Measurements from ENCODE around the gene SMTNL2.

DNA sequence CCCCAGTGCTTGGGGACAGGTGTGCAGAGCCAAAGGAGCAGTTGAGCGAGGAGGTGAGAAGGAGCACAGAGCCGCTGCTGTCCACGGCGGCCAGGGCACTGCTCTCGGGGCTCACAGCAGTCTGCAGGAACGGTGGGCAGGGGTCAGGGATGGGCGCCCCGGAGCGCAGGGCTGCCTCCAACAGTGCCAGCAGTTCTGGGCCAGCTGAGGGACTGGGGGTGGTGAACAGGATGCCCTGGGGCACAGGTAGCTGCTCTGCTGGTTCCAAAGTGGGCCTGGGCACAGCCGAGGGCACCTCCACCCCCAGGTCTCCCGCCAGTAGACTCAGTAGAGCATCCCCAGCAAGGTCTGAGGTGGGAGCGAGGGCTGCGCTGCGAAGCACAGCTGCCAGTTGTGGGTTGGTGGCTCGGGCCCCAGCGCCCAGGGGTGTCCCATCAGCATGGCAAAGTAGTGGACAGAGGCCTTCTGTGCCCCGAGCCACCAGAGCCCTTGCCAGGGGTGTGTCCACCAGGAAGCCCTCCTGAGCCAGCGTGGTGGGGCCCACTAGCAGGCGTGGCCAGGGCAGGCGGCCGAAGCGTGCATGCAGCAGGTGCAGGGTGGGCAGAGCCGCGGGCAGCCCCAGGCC lies 25.9 kb upstream of the SMTNL2 start:
- TF ChIP-seq, protein P1, sequence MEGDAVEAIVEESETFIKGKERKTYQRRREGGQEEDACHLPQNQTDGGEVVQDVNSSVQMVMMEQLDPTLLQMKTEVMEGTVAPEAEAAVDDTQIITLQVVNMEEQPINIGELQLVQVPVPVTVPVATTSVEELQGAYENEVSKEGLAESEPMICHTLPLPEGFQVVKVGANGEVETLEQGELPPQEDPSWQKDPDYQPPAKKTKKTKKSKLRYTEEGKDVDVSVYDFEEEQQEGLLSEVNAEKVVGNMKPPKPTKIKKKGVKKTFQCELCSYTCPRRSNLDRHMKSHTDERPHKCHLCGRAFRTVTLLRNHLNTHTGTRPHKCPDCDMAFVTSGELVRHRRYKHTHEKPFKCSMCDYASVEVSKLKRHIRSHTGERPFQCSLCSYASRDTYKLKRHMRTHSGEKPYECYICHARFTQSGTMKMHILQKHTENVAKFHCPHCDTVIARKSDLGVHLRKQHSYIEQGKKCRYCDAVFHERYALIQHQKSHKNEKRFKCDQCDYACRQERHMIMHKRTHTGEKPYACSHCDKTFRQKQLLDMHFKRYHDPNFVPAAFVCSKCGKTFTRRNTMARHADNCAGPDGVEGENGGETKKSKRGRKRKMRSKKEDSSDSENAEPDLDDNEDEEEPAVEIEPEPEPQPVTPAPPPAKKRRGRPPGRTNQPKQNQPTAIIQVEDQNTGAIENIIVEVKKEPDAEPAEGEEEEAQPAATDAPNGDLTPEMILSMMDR (IDR thresholded peaks at IDR 0.05): no peak
- TF ChIP-seq, protein P2, sequence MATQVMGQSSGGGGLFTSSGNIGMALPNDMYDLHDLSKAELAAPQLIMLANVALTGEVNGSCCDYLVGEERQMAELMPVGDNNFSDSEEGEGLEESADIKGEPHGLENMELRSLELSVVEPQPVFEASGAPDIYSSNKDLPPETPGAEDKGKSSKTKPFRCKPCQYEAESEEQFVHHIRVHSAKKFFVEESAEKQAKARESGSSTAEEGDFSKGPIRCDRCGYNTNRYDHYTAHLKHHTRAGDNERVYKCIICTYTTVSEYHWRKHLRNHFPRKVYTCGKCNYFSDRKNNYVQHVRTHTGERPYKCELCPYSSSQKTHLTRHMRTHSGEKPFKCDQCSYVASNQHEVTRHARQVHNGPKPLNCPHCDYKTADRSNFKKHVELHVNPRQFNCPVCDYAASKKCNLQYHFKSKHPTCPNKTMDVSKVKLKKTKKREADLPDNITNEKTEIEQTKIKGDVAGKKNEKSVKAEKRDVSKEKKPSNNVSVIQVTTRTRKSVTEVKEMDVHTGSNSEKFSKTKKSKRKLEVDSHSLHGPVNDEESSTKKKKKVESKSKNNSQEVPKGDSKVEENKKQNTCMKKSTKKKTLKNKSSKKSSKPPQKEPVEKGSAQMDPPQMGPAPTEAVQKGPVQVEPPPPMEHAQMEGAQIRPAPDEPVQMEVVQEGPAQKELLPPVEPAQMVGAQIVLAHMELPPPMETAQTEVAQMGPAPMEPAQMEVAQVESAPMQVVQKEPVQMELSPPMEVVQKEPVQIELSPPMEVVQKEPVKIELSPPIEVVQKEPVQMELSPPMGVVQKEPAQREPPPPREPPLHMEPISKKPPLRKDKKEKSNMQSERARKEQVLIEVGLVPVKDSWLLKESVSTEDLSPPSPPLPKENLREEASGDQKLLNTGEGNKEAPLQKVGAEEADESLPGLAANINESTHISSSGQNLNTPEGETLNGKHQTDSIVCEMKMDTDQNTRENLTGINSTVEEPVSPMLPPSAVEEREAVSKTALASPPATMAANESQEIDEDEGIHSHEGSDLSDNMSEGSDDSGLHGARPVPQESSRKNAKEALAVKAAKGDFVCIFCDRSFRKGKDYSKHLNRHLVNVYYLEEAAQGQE (IDR thresholded peaks at IDR 0.05; ENCODE audit: low read depth, low read length): no peak
- TF ChIP-seq FOXJ3 (CRISPR knock-in tag; IDR thresholded peaks at IDR 0.05) (no peak), POLR2AphosphoS5 (IDR thresholded peaks at IDR 0.05; ENCODE audit: low read depth, low read length) (no peak), JUND (IDR thresholded peaks at IDR 0.05) (no peak), TEAD4 (IDR thresholded peaks at IDR 0.05; ENCODE audit: borderline replicate concordance, insufficient read depth) (no peak), TAF1 (IDR thresholded peaks at IDR 0.05; ENCODE audit: borderline replicate concordance, low read depth, low read length) (no peak), RFX5 (IDR thresholded peaks at IDR 0.05; ENCODE audit: low read length) (no peak)
- TF ChIP-seq, protein P3, sequence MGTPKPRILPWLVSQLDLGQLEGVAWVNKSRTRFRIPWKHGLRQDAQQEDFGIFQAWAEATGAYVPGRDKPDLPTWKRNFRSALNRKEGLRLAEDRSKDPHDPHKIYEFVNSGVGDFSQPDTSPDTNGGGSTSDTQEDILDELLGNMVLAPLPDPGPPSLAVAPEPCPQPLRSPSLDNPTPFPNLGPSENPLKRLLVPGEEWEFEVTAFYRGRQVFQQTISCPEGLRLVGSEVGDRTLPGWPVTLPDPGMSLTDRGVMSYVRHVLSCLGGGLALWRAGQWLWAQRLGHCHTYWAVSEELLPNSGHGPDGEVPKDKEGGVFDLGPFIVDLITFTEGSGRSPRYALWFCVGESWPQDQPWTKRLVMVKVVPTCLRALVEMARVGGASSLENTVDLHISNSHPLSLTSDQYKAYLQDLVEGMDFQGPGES (IDR thresholded peaks at IDR 0.05; ENCODE audit: low read depth, low read length): no peak
- TF ChIP-seq, protein P4, sequence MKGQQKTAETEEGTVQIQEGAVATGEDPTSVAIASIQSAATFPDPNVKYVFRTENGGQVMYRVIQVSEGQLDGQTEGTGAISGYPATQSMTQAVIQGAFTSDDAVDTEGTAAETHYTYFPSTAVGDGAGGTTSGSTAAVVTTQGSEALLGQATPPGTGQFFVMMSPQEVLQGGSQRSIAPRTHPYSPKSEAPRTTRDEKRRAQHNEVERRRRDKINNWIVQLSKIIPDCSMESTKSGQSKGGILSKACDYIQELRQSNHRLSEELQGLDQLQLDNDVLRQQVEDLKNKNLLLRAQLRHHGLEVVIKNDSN (IDR thresholded peaks at IDR 0.05; ENCODE audit: borderline replicate concordance, low read depth): no peak

Data from SK-N-SH (cell line).